PC-9 (cell line): ENCODE measurements around the gene GMDS.

Experiments used
- CTCF ChIP-seq: fragments of 200-600 bp; sonication (generic); conservative IDR thresholded peaks from 2 replicates; pipeline ENCODE4 v1.6.1; 2017; ENCODE audit warnings: mixed run types, antibody characterized with exemption, mild to moderate bottlenecking, moderate library complexity
- EZH2 ChIP-seq: fragments of 200-600 bp; sonication (generic); IDR thresholded peaks from 2 replicates; pipeline ENCODE4 v1.8.0; 2017; ENCODE audit warnings: antibody characterized with exemption, low read depth

GRCh38 chr6:1890987-1891386 is 354.4 kb downstream of the GMDS start:
- TF ChIP-seq CTCF (no peak), EZH2 (no peak)
